ENCODE results near the gene GOLGA6C.

- TF ChIP-seq CTCF (conservative IDR thresholded peaks at IDR 0.05) (no peak), ZFX (IDR thresholded peaks at IDR 0.05) (no peak)
These were observed 30.4 kb upstream of the GOLGA6C start for GRCh38 chr15:75227663-75228280.
